HepG2 (cell line): Measurements from ENCODE around the gene COL18A1. TPM values are rescaled to one million over a fixed set of nuclear protein-coding genes. Genes with fewer than 3 reads are reported as not detected.

Experiments
- DNMT1 ChIP-seq: sonication (generic); formaldehyde crosslinking; IDR thresholded peaks from 2 replicates; pipeline ENCODE4 v1.5.1; 2020; ENCODE audit warnings: mild to moderate bottlenecking, missing genetic modification reagents
- ELF4 ChIP-seq: sonication (generic); formaldehyde crosslinking; IDR thresholded peaks from 2 replicates; pipeline ENCODE4 v1.5.0; 2020; ENCODE audit warnings: missing genetic modification reagents, mild to moderate bottlenecking, moderate library complexity, borderline replicate concordance
- GATA4 ChIP-seq: sonication (generic); IDR thresholded peaks from 2 replicates; pipeline ENCODE4 v1.6.1; 2016; ENCODE audit warnings: antibody characterized with exemption, low read depth, borderline replicate concordance
- HES4 ChIP-seq: sonication (generic); formaldehyde crosslinking; IDR thresholded peaks from 2 replicates; pipeline ENCODE4 v1.9.0; 2021; ENCODE audit warnings: mild to moderate bottlenecking, missing genetic modification reagents, borderline replicate concordance
- HIC2 ChIP-seq: sonication (generic); formaldehyde crosslinking; IDR thresholded peaks from 2 replicates; pipeline ENCODE4 v1.9.0; 2022; ENCODE audit warnings: low read depth, missing genetic modification reagents
- HMGXB4 ChIP-seq, 2 experiments: sonication (generic) in 1 of 2; formaldehyde crosslinking in 1 of 2; IDR thresholded peaks; 2 replicates each; pipeline versions ENCODE4 v1.4.0 to v1.6.1; 2018 to 2020; ENCODE audit warnings: missing genetic modification reagents in 2 of 2, borderline replicate concordance in 1 of 2, low read depth in 1 of 2, mild to moderate bottlenecking in 1 of 2, missing biosample characterization in 1 of 2
- HNF4A ChIP-seq: sonication (generic); formaldehyde crosslinking; IDR thresholded peaks from 2 replicates; pipeline ENCODE4 v1.4.0; 2020; ENCODE audit warnings: missing genetic modification reagents
- HNRNPUL1 ChIP-seq: fragments of 200-400 bp; formaldehyde crosslinking; IDR thresholded peaks from 2 replicates; pipeline ENCODE4 v1.6.1; 2017; ENCODE audit warnings: low read depth, mild to moderate bottlenecking, low read length, moderate library complexity
- NFE2L1 ChIP-seq: sonication (generic); formaldehyde crosslinking; IDR thresholded peaks from 2 replicates; pipeline ENCODE4 v1.4.0; 2020; ENCODE audit warnings: missing genetic modification reagents, mild to moderate bottlenecking, borderline replicate concordance
- NR0B2 ChIP-seq: sonication (generic); formaldehyde crosslinking; IDR thresholded peaks from 2 replicates; pipeline ENCODE4 v1.4.0; 2020; ENCODE audit warnings: mild to moderate bottlenecking, missing genetic modification reagents
- PAX8 ChIP-seq: sonication (generic); formaldehyde crosslinking; IDR thresholded peaks from 2 replicates; pipeline ENCODE4 v1.8.0; 2022; ENCODE audit warnings: mild to moderate bottlenecking, missing genetic modification reagents, borderline replicate concordance
- PITX1 ChIP-seq: sonication (generic); formaldehyde crosslinking; IDR thresholded peaks from 2 replicates; pipeline ENCODE4 v1.5.1; 2020; ENCODE audit warnings: mild to moderate bottlenecking, missing genetic modification reagents
- TFAP4 ChIP-seq: sonication (generic); IDR thresholded peaks from 2 replicates; pipeline ENCODE4 v1.6.1; 2016; ENCODE audit warnings: low read depth, borderline replicate concordance
- TRIM24 ChIP-seq: sonication (generic); formaldehyde crosslinking; IDR thresholded peaks from 2 replicates; pipeline ENCODE4 v1.8.0; 2022; ENCODE audit warnings: mild to moderate bottlenecking, missing genetic modification reagents
- TSC22D2 ChIP-seq: sonication (generic); formaldehyde crosslinking; IDR thresholded peaks from 2 replicates; pipeline ENCODE4 v1.5.1; 2020; ENCODE audit warnings: missing genetic modification reagents, mild to moderate bottlenecking, borderline replicate concordance
- ZNF224 ChIP-seq: sonication (generic); formaldehyde crosslinking; IDR thresholded peaks from 2 replicates; pipeline ENCODE4 v1.5.0; 2020; ENCODE audit warnings: mild to moderate bottlenecking, missing genetic modification reagents
- ZNF33A ChIP-seq: sonication (generic); formaldehyde crosslinking; IDR thresholded peaks from 2 replicates; pipeline ENCODE4 v1.5.1; 2020; ENCODE audit warnings: missing genetic modification reagents, mild to moderate bottlenecking, moderate library complexity, borderline replicate concordance
- ZNF430 ChIP-seq: sonication (generic); formaldehyde crosslinking; IDR thresholded peaks from 2 replicates; pipeline ENCODE4 v1.9.0; 2021; ENCODE audit warnings: mild to moderate bottlenecking, missing genetic modification reagents
- ZNF597 ChIP-seq: sonication (generic); formaldehyde crosslinking; IDR thresholded peaks from 2 replicates; pipeline ENCODE4 v1.5.0; 2020; ENCODE audit warnings: missing genetic modification reagents
- ZNF775 ChIP-seq: sonication (generic); formaldehyde crosslinking; IDR thresholded peaks from 2 replicates; pipeline ENCODE4 v1.4.0; 2020; ENCODE audit warnings: missing genetic modification reagents, mild to moderate bottlenecking, moderate library complexity, borderline replicate concordance
- ZNF891 ChIP-seq: sonication (generic); formaldehyde crosslinking; IDR thresholded peaks from 2 replicates; pipeline ENCODE4 v1.5.0; 2020; ENCODE audit warnings: mild to moderate bottlenecking, missing genetic modification reagents
- polyA plus RNA-seq, 8 experiments: library from polyadenylated mRNA; depleted of rRNA in 3 of 8; stranded (reverse) in 7 of 8; unstranded in 1 of 8; fragments of >200 nt; fragmentation: Illumina TruSeq in 4 of 8; extraction: Trizol in 4 of 8; gene quantifications; 2 replicates each; pipeline versions ENCODE4 v1.2.1 to v1.2.3, GENCODE V29; 2011 to 2016; ENCODE audit warnings: low read depth in 4 of 8, missing spikeins in 1 of 8, mixed read lengths in 1 of 8; ENCODE audit not compliant: insufficient read depth in 1 of 8
- total RNA-seq, 5 experiments: library from RNA; depleted of rRNA; stranded (reverse); fragments of >200 nt; fragmentation: Illumina TruSeq; extraction: Trizol; gene quantifications; 2 replicates each; pipeline ENCODE4 v1.2.3, GENCODE V29; 2016; ENCODE audit warnings: low read depth in 1 of 5

Gene COL18A1
- total and polyA plus RNA-seq, 2 of the 13 experiments (the other 11 are each of a cell fraction or from before 2014, with no cell fraction given), result 79.0 to 102 TPM

- no peak for TF ChIP-seq NFE2L1 (CRISPR knock-in tag)
- no peak for TF ChIP-seq ZNF224 (CRISPR knock-in tag)
- TF ChIP-seq ZNF597 (CRISPR knock-in tag), result no peak
- TF ChIP-seq HMGXB4 (CRISPR knock-in tag; IDR thresholded peaks at IDR 0.05; ENCODE audit: borderline replicate concordance in 1 of 2, low read depth in 1 of 2), result peak in 1 of 2 experiments; percentile 60; a peak in 1 of 4 replicates
- TF ChIP-seq HIC2 (CRISPR knock-in tag), result peak; percentile 44; the same call in 1 of the 2 replicates
- TF ChIP-seq TFAP4, result peak; percentile 88; the same call in 1 of the 2 replicates
- TF ChIP-seq TSC22D2, result no peak; the same call in 1 of the 2 replicates
- no peak; the same call in 1 of the 2 replicates for TF ChIP-seq DNMT1 (CRISPR knock-in tag)
- TF ChIP-seq TRIM24, result no peak
- no peak for TF ChIP-seq ZNF775 (CRISPR knock-in tag)
- TF ChIP-seq ZNF430 (CRISPR knock-in tag), result peak; percentile 91; the same call in 1 of the 2 replicates
- TF ChIP-seq HNF4A (CRISPR knock-in tag), result peak; percentile 91
- no peak for TF ChIP-seq ZNF33A
- TF ChIP-seq GATA4, result peak; percentile 53; the same call in 1 of the 2 replicates
- TF ChIP-seq ELF4 (CRISPR knock-in tag), result no peak
- no peak for TF ChIP-seq HES4 (CRISPR knock-in tag)
- peak; percentile 92 for TF ChIP-seq PITX1 (CRISPR knock-in tag)
- TF ChIP-seq HNRNPUL1, result no peak
- no peak for TF ChIP-seq NR0B2
- TF ChIP-seq ZNF891 (CRISPR knock-in tag), result 0 out of 2 replicates have a peak, but pooled peaks have one; percentile 61
- TF ChIP-seq PAX8 (CRISPR knock-in tag), result peak; percentile 64; the same call in 1 of the 2 replicates
Observed at GRCh38 chr21:45430521-45431501, 25.8 kb downstream of the COL18A1 start (continued).
